Nucleus accumbens (tissue), 56 donors: ENCODE results near the gene RELL1.

Source experiments
- DNase-seq, 56 donors: peaks; one replicate each; lab custom pipeline; 2025; lab: John Stamatoyannopoulos, UW

The RELL1 gene, protein sequence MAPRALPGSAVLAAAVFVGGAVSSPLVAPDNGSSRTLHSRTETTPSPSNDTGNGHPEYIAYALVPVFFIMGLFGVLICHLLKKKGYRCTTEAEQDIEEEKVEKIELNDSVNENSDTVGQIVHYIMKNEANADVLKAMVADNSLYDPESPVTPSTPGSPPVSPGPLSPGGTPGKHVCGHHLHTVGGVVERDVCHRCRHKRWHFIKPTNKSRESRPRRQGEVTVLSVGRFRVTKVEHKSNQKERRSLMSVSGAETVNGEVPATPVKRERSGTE

DNA sequence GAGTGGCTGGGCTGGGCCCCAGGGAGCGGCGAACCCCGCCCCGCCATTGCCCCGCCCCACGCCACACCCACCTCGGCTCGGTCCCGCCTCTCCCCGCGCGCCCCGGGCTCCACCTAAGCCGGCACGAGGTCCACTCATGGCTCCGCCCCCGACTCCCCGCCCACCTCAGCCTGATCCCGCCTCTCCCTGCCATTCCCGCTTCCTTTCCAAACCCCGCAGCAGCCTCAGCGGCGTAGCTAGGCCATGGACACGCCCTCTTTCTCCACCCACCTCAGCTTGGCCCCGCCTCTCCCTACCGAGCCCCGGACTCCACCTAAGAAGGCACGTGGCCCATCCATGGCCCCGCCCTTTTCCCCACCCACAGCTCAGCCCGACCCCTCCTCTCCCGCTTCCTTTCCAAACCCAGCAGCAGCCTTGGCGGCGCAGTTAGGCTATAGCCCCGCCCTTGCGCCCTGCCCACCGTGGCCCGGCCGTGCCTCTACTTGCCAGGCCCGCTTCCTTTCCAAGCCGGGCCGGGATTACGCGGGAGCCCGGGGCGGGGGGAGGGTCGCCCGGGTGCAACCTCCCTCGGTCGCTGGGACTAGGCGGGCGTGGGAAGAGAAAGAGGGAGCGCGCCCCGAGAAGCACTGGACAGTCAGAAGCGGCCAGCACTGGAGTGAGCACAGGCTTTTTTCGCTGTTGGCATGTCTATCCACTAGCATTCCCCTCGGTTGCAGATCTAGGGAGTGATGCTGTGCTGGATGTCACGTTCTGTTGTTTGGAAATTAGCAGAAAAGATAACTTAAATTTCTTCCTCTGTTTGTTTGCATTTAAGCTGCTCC lies at the start of gene RELL1:
RELL1 (minus strand) TSS at position 4 of the 821 bp plus-strand sequence. CDS start 89 bp downstream, outside the sequence.
- peak; percentile 89 to 100 (median 100) for DNase-seq

DNA sequence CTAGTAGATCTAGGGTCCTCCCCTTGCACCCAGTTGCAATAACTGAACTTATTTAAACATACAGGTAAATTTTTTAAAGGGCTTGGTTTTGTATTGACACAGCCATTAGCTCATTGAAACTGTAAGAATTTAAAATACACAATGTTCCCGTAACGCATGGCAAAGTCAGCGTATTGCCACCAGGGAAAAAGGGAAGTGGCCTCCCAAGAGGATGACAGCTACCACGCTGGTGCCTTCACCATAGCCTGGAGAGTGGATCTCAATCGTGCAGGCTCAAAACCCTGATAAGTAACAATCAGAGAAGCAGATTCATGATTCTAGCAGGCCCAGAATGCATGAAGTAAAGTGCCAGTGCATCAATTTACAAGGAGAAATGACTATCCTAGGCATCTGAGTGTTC lies 49.4 kb upstream of the RELL1 start:
- peak in 2 of 56 donors; percentile 3 for DNase-seq

DNA sequence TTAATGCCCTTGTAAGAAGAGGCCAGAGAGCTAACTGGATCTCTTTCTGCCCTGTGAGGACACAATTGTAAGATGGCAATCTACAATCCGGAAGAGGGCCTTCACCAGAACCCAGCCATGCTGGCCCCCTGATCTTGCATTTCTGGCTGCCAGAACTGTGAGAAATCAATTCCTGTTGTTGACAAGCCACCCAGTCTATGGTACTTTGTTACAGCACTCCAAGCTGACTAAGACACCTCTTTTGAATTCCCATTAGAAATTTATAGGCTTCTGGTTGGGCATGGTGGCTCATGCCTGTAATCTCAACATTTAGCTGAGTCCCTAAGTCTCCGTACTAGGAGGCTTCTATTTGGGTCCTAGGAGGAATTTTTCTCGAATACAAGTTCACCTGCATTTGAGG lies 48.8 kb upstream of the RELL1 start:
- DNase-seq: no peak

DNA sequence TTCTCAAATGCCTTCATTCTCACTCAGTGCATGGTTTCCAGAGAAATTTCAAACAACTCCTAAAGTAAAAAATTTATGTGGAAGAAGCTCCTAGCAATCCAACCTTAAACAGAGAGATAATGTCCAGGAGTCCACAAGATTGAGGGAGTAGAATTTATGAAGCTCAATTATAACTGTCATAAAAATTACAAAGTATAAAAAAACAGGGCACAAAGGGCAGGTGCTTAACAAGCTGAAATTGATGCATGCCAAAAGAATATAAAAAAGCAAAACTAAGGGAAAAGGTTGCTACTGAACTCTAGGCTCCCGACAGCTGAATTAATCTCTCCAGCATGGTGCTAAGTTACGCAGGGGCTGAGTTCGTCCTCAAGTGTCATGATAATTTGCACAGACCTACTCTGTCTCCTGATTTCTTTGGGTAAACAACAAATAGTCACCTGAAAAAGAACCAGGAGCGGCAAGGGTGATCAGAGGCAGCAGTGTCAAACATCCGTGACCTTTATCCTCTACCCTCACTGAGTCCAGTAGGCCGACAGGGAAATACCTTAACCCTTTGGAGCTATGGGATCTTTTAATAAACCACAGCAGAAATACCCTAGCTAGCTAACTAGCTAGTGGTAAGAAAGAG lies 47.2 kb upstream of the RELL1 start:
- DNase-seq: no peak

DNA sequence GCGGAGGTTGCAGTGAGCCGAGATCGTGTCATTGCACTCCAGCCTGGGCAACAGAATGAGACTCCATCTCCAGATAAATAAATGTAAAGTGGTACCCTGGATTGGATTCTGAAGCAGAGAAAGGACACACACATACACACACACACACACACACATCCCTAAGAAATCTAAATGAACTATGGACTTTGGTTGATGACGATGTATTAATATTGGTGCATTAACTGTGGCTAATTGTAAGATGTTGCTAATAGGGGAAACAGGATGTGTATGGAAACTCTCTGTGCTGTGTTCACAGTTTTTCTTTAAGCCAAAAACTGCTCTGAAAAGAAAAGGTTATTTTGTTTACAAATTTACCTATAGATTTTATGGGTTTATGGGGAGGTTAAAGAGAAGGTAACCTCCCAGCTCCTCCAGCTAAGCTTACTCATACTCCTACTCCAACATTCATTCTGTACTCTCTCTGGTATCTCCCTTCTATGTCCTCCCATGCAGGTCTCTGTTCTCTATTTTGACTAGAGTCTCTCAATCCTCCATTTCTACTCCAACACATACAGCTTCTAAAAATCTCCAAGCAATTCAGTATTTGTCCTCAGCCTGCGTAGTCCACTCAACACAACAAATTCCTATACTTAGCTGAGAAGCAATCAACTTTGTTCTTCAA lies 46.5 kb upstream of the RELL1 start:
- DNase-seq: no peak

DNA sequence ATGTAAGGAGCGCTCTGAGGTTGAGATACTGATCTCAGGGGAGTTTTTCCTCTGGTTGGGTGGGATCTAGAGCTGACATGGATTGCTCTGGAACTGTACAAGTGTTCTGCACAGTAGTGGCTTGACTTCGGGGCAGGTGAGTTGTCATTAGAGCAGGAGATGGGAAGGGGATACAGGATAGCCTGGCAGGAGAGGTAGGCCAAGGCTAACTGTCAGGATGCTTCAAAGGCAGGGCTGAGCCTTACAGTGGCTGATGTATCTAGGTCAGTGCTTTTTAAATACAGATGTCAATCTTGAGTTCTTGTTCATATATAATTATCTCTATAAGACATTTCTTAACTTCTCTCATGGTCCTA lies 43.5 kb upstream of the RELL1 start:
- DNase-seq: no peak

DNA sequence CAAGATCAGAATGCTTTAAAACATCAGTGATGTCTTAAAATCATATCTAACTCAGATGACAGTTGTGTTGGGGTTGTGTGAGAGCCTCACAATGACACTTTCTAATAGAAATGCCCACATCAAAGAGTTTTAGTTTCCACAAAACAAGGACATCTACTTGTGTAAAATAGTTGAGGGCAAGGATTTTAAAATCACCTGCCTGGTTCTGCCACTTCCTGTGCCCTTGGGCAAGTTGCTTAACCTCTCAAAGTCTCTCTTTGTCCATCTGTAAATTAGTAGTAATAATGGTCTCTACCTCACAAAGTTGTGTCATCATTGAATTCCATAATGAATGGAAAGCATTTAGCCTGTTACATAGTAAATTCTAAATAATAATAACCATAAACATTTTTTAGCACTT lies 41.9 kb upstream of the RELL1 start:
- no peak for DNase-seq

DNA sequence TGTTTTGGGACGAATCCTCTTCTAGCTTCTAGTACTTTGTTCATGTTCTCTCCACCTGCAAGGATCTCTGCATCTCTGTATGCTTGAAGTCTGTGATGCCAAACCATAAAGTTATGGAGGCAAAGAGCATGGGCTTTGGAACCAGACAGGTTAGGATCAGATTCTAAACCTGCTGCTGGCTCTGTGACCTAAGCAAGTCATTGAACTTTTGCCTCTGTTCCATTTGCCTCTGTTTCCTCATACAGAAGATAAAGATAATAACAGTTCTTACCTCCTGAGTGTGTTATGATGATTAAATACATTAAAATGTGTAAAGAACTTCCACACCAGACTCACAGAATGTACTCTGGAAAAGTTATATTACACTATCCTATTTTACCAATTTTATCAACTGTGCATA lies 41.5 kb upstream of the RELL1 start:
- no peak for DNase-seq

DNA sequence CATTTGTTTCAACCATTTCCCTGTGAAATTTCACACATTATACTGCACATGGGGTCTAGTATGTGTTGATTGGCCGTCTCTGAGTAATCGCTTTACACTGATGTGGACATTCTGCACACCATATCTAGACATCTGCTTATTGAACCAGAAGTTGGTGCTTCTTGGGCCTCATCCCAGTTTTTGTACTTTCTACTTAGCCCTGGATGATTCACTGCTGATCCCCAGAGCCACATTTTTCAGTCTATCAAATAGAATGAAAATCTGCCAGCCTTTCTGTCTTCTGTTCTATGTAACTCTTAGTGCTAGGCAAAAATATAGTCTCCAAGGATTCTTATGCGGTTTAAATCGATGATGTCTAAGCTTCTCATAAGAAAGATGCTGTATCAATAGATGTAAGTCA lies 40.5 kb upstream of the RELL1 start:
- no peak for DNase-seq

DNA sequence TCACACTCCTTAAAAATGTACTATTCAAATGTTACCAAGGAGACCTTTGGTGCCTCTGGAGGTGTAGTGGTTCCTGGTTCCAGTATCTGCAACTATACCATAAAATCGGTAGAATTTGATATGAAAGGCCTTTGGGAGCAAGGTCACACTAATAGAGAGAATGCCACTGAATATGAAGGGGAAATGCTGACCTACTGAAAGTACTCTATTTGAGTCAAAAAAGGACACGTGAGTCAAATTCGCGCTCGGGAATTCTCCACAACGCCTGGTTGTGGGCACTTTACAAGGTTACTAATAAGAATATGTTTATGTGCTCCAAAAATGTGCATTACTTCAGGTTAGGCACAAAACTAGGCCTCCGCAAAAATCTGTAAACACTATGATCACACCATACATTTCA lies 39.5 kb upstream of the RELL1 start:
- DNase-seq: no peak

DNA sequence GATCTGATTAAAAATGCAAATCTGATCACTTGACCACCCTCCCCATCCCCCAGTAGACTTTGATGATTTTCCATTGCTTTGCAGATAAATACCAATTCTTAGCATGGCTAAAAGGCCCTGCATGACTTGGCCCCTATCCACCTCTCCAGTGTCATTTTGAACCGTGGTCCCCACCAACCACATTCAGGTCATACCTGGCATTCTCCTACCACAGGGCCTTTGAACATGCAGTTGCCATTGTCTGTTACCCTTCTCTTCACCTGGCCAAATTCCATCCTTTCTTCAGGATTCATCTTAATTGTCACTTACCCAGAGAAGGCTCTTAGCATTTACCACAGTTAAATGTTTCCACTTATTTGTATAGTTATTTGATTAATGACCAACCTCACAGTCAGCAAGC lies 36.9 kb upstream of the RELL1 start:
- DNase-seq: no peak

DNA sequence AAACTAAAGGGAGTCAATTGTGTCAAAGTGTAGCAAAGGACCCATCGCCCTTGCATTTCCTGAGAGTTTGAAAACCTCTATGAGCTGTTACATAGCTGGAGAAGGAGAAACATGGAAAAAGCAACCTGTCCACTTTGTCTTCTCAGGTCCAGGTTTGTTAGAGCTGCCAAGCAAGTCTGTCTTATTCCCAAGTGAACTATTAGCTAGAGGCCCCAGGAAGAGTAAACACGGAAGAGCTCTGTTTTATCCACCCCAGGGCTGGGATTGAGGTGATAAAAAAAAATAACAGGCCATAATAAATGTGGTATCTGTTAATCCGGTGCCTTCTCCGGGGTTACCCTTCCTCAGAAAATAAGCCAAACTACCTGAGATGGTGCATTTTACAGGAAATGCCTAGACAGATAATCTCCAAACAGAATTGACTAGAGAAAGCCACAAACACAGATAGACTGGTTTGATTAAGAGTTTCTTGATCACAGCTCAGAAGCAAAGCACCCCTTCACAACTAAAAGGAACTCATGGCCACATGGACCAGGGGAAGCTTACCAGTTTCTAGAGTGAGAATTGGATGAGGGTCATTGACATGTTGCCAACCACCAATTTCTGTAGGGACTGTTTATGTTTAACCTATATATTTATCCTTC lies 35.9 kb upstream of the RELL1 start:
- no peak for DNase-seq

DNA sequence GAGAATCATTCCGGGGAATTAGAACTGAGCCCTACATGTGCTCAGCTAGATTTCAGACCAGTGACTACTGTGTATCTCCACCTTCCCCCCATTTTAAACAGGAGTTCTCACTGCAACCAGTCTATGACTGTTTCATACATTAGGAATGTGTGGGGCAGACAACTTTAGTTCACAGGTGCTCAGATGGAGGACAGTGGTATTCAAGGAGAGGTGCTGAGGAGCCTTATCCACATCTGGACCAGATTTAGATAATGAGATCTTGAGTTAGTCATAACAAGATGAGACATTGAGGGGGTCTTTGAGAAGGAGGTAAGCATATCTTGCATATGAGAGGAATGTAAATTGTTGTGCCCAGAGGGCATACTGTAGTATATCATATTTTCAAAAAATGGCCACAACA lies 32.8 kb upstream of the RELL1 start:
- no peak for DNase-seq

DNA sequence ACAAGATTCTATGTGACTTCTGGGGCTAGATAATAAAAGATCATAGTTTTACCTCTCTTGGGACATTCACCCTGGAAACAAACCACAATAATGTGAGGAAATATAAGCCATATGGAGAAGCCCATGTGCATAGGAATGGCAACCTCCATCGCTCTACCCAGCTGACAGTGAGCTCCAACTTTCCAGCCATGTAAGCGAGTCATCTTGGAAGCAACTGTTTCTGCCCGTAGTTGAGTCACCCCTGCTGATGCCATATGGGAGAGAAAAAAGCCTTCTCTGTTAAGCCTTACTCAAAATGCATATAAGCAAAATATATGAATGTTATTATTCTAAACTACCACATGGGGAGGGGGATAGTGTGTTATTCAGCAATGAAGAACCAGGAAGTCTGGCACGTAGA lies 31.4 kb upstream of the RELL1 start:
- DNase-seq: no peak

DNA sequence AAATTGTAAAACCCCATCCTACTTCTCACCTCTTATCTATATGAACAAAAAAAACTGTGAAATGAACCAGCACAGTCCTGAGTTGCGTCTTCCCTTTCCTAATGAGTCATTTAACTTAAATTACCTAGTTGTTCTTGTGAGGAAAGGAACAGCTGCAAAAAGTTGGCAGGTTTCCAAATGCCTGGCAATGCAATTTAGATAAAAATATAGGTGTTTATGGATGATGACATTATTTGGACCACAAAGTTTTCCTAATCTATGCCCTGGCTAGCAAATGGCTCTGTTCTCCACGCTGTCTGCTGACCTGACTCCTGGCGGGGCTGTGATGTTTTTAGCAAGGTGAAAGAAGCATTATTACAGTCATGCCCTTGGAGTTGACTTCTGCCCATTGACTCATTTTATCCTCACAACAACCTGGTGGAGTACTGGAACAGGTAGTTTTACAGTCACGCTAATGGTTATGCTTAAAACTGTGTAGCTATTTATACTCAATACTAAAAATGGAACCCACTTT lies 29.8 kb upstream of the RELL1 start:
- DNase-seq: no peak

DNA sequence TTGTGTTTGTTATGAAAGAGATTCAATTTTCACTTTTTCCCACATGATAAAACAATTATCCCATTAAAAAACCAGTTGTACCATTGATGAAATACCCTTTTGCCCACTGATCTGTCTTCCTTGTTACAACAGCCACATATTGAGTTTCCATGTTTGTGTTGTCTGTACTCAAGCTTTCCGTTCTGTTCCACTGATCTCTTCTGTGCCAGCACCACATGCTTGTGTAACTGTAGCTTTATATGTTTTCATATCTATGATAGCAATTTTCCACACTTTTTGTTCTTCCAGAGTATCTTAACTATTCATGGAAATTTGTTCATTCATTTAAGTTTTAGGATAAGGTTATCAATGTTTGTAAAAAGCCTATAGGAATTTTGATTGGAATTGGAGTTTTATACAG lies 24.3 kb upstream of the RELL1 start:
- no peak for DNase-seq

DNA sequence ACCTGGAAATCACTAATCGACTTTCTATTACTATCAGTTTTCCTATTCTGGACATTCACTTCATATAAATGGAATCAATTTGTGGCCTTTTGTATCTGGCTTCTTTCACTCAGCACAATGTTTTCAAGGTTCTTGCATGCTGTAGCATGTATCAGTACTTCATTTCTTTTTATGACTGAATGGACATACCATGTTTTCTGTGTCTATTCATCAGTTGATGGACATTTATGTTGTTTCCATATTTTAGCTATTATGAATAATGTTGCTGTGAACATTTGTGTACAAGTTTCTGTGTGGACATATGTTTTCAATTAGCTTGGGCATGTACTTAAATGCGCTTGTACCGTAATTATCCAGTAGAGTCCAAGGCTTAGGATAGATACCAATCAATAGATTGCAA lies 19.9 kb upstream of the RELL1 start:
- no peak for DNase-seq

DNA sequence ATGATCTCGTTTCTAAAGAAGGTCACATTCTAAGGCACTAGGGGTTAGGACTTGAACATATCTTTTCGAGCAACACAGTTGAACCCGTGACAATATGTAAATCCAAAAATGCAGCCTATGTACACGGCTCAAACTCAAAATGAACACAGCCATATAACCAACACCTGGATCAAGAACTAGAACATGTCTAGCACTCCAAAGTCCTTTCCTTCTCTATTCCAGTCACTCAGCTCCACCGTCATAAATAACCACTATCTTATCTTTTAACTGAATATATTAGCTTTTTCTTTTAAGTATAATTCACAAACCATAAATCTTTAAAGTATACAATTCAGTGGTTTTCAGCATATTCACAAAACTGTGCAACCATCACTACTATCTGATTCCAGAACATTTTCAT lies 19.4 kb upstream of the RELL1 start:
- DNase-seq: no peak

DNA sequence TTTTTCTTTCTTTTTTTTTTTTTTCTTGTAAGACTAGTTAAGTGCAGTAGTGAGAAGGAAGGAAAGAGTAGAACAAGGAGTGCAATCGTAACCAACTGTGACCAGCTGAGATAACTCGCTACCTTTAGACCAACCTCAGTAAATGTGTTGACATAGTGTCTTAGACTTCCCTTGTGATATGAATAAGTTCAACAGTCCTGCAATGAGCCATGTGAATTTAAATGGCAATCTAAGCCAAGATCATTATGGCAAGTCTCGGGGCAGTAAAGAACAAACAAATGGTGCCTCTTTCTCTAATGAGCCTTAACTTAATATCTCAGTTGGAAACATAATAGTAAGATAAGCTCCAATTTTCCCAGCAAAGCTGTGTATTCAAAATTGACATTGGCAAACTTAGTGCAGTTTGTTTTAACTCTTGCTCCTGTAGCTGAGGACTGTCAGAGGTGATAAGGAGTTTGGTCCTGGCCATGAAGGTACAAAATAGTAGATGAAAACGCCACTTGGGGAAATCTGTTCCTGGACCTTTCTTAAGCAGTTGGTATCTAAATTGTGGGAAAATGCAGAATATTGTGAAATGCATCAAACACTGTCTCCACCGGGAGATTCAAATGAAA lies 13.8 kb upstream of the RELL1 start:
- DNase-seq: no peak

DNA sequence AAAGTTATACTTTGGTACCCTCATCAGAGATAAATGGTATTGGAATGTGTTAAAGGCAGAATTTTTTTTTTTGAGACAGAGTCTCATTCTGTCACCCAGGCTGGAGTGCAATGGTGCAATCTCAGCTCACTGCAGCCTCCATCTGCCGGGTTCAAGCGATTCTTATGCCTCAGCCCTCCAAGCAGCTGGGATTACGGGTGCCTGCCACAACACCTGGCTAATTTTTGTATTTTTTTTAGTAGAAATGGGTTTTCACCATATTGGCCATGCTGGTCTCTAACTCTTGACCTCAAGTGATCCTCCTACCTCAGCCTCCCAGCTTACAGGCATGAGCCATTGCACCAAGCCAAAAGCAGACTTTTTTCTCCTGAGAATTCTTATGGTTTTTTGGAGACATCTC lies 11.4 kb upstream of the RELL1 start:
- no peak for DNase-seq
